HepG2 (cell line): Measurements from ENCODE around the gene PALM. TPM values are rescaled to one million over a fixed set of nuclear protein-coding genes. Genes with fewer than 3 reads are reported as not detected.

Experiments used
- ARID5B ChIP-seq: IDR thresholded peaks from 2 replicates; pipeline ENCODE4 v1.4.0; 2020; ENCODE audit warnings: mild to moderate bottlenecking, missing genetic modification reagents
- DMAP1 ChIP-seq: IDR thresholded peaks from 2 replicates; pipeline ENCODE4 v1.6.1; 2016
- FOXP4 ChIP-seq: sonication (generic); formaldehyde crosslinking; IDR thresholded peaks from 2 replicates; pipeline ENCODE4 v1.4.0; 2020; ENCODE audit warnings: missing genetic modification reagents
- IRF2 ChIP-seq: IDR thresholded peaks from 2 replicates; pipeline ENCODE4 v1.6.1; 2018; ENCODE audit warnings: missing genetic modification reagents, missing compliant biosample characterization
- NR3C1 ChIP-seq: sonication (generic); formaldehyde crosslinking; IDR thresholded peaks from 2 replicates; pipeline ENCODE4 v1.4.0; 2020; ENCODE audit warnings: missing genetic modification reagents
- PHF20 ChIP-seq: sonication (generic); formaldehyde crosslinking; IDR thresholded peaks from 2 replicates; pipeline ENCODE4 v1.5.0; 2020; ENCODE audit warnings: mild to moderate bottlenecking, missing genetic modification reagents
- PRMT3 ChIP-seq: sonication (generic); formaldehyde crosslinking; IDR thresholded peaks from 2 replicates; pipeline ENCODE4 v1.8.1; 2022; ENCODE audit warnings: low read depth, mild to moderate bottlenecking, moderate library complexity, missing genetic modification reagents, borderline replicate concordance
- PRPF4 ChIP-seq: fragments of 200-400 bp; formaldehyde crosslinking; IDR thresholded peaks from 2 replicates; pipeline ENCODE4 v1.6.1; 2016; ENCODE audit warnings: low read length, low read depth; ENCODE audit not compliant: poor library complexity, severe bottlenecking
- RBFOX2 ChIP-seq: fragments of 200-400 bp; formaldehyde crosslinking; IDR thresholded peaks from 2 replicates; pipeline ENCODE4 v1.6.1; 2017; ENCODE audit warnings: low read depth, mild to moderate bottlenecking, low read length
- SKI ChIP-seq: fragments of 450-650 bp; IDR thresholded peaks from one replicate; pipeline ENCODE4 v1.6.1; 2018; ENCODE audit warnings: mild to moderate bottlenecking; ENCODE audit not compliant: partially characterized antibody
- SMAD9 ChIP-seq: sonication (generic); formaldehyde crosslinking; IDR thresholded peaks from 2 replicates; pipeline ENCODE4 v1.5.1; 2020; ENCODE audit warnings: mild to moderate bottlenecking, missing genetic modification reagents
- ZFP62 ChIP-seq: sonication (generic); formaldehyde crosslinking; IDR thresholded peaks from 2 replicates; pipeline ENCODE4 v1.4.0; 2020; ENCODE audit warnings: missing genetic modification reagents
- ZFY ChIP-seq: sonication (generic); formaldehyde crosslinking; IDR thresholded peaks from 2 replicates; pipeline ENCODE4 v1.4.0; 2020; ENCODE audit warnings: missing genetic modification reagents
- ZNF30 ChIP-seq: sonication (generic); formaldehyde crosslinking; IDR thresholded peaks from 2 replicates; pipeline ENCODE4 v1.5.0; 2020; ENCODE audit warnings: mild to moderate bottlenecking, missing genetic modification reagents
- ZNF34 ChIP-seq: sonication (generic); formaldehyde crosslinking; IDR thresholded peaks from 2 replicates; pipeline ENCODE4 v1.4.0; 2020; ENCODE audit warnings: mild to moderate bottlenecking, missing genetic modification reagents, borderline replicate concordance
- ZNF430 ChIP-seq: sonication (generic); formaldehyde crosslinking; IDR thresholded peaks from 2 replicates; pipeline ENCODE4 v1.9.0; 2021; ENCODE audit warnings: mild to moderate bottlenecking, missing genetic modification reagents
- ZNF589 ChIP-seq: sonication (generic); formaldehyde crosslinking; conservative IDR thresholded peaks from 2 replicates; pipeline ENCODE4 v1.8.0; 2022; ENCODE audit warnings: mild to moderate bottlenecking, moderate library complexity, missing genetic modification reagents
- ZNF761 ChIP-seq: sonication (generic); formaldehyde crosslinking; conservative IDR thresholded peaks from 2 replicates; pipeline ENCODE4 v1.4.0; 2020; ENCODE audit warnings: mild to moderate bottlenecking, missing genetic modification reagents
- polyA plus RNA-seq, 8 experiments: library from polyadenylated mRNA; depleted of rRNA in 3 of 8; stranded (reverse) in 7 of 8; unstranded in 1 of 8; fragments of >200 nt; fragmentation: Illumina TruSeq in 4 of 8; extraction: Trizol in 4 of 8; gene quantifications; 2 replicates each; pipeline versions ENCODE4 v1.2.1 to v1.2.3, GENCODE V29; 2011 to 2016; ENCODE audit warnings: low read depth in 4 of 8, missing spikeins in 1 of 8, mixed read lengths in 1 of 8; ENCODE audit not compliant: insufficient read depth in 1 of 8
- total RNA-seq, 5 experiments: library from RNA; depleted of rRNA; stranded (reverse); fragments of >200 nt; fragmentation: Illumina TruSeq; extraction: Trizol; gene quantifications; 2 replicates each; pipeline ENCODE4 v1.2.3, GENCODE V29; 2016; ENCODE audit warnings: low read depth in 1 of 5
- TF ChIP-seq, protein P1 (sequence below): sonication (generic); formaldehyde crosslinking; IDR thresholded peaks from 2 replicates; pipeline ENCODE4 v1.5.1; 2020; ENCODE audit warnings: mild to moderate bottlenecking, missing genetic modification reagents
- TF ChIP-seq, protein P2 (sequence below): sonication (generic); formaldehyde crosslinking; IDR thresholded peaks from 2 replicates; pipeline ENCODE4 v1.8.1; 2023; ENCODE audit warnings: missing genetic modification reagents, inconsistent platforms, borderline replicate concordance

The PALM gene
- total and polyA plus RNA-seq, 2 of the 13 experiments (the other 11 are each of a cell fraction or from before 2014, with no cell fraction given): 4.0 to 9.7 TPM

DNA sequence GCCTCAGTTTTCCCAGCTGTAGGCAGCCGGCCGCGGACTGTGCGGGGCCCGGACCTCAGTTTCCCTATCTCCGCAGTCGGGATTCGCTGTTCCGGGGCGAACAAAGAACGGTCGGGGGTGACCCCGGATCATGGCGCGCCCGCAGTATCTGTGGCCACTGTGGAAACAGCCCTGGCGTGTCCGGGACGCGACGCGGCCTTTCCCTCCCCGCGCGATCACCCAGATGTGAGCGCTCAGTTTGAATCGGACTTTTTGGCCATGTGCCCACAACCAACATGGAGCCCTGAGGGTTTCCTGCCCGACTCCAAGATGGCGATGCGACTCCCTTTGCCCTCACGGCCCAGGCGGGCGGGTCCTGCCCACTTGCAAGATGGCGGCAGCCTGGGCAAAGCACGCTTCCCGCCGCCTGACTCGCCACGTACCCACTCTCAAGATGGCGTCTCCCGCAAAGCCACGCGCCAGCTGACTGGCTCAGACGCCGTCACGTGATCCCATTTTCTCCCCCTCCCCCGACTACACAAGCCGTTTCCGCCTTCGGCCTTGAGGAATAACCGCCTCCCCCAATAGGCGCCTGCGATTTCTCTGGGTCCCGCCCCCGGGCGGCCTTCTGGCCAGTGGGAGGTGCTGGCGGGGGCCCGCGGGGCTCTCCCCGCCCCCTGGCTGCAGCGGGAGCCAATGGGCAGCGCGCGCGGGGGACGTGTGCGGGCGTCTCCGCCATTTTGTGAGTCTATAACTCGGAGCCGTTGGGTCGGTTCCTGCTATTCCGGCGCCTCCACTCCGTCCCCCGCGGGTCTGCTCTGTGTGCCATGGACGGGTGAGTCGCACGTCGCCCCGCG is 88.2 kb downstream of the PALM start, which contains the start of gene PTBP1 (continued):
- TF ChIP-seq ZNF761 (CRISPR knock-in tag): no peak
- TF ChIP-seq PHF20: peak; percentile 83
- no peak for TF ChIP-seq SMAD9 (CRISPR knock-in tag)
- no peak for TF ChIP-seq NR3C1
- TF ChIP-seq PRMT3 (CRISPR knock-in tag): no peak
- TF ChIP-seq ZNF34 (CRISPR knock-in tag): peak; percentile 6; the same call in 1 of the 2 replicates
- no peak for TF ChIP-seq PRPF4
- peak; percentile 32 for TF ChIP-seq RBFOX2
- TF ChIP-seq, protein P1, sequence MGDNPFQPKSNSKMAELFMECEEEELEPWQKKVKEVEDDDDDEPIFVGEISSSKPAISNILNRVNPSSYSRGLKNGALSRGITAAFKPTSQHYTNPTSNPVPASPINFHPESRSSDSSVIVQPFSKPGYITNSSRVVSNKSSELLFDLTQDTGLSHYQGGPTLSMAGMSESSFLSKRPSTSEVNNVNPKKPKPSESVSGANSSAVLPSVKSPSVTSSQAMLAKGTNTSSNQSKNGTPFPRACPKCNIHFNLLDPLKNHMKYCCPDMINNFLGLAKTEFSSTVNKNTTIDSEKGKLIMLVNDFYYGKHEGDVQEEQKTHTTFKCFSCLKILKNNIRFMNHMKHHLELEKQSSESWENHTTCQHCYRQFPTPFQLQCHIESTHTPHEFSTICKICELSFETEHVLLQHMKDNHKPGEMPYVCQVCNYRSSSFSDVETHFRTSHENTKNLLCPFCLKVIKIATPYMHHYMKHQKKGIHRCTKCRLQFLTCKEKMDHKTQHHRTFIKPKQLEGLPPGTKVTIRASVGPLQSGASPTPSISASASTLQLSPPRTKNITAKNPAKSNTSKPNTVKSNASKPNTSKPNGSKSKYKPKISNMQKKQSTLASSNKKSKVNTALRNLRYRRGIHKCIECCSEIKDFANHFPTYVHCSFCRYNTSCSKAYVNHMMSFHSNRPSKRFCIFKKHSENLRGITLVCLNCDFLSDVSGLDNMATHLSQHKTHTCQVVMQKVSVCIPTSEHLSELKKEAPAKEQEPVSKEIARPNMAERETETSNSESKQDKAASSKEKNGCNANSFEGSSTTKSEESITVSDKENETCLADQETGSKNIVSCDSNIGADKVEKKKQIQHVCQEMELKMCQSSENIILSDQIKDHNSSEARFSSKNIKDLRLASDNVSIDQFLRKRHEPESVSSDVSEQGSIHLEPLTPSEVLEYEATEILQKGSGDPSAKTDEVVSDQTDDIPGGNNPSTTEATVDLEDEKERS (CRISPR knock-in tag): 0 out of 2 replicates have a peak, but pooled peaks have one; percentile 82
- peak; percentile 34; the same call in 1 of the 2 replicates for TF ChIP-seq ARID5B (CRISPR knock-in tag)
- TF ChIP-seq ZNF589 (CRISPR knock-in tag): no peak
- TF ChIP-seq ZFP62: no peak
- peak; percentile 73 for TF ChIP-seq FOXP4 (CRISPR knock-in tag)
- peak; percentile 100 for TF ChIP-seq DMAP1 (CRISPR knock-in tag)
- no peak; the same call in 1 of the 2 replicates for TF ChIP-seq ZNF430 (CRISPR knock-in tag)
- no peak for TF ChIP-seq SKI
- TF ChIP-seq ZNF30: no peak
- TF ChIP-seq ZFY (CRISPR knock-in tag): peak; percentile 91
- TF ChIP-seq IRF2 (CRISPR knock-in tag): peak; percentile 89
- TF ChIP-seq, protein P2, sequence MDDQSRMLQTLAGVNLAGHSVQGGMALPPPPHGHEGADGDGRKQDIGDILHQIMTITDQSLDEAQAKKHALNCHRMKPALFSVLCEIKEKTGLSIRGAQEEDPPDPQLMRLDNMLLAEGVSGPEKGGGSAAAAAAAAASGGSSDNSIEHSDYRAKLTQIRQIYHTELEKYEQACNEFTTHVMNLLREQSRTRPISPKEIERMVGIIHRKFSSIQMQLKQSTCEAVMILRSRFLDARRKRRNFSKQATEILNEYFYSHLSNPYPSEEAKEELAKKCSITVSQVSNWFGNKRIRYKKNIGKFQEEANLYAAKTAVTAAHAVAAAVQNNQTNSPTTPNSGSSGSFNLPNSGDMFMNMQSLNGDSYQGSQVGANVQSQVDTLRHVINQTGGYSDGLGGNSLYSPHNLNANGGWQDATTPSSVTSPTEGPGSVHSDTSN (CRISPR knock-in tag): no peak
